G401 (cell line): Measurements from ENCODE around the gene FIS1. TPM values are rescaled to one million over a fixed set of nuclear protein-coding genes. Genes with fewer than 3 reads are reported as not detected.
"Not testable (repeated sequence)": the region's sequence is repeated elsewhere in the genome, so short reads cannot be mapped to it uniquely, and the experiment has no call there.

Experiments
- DNase-seq: peaks from one replicate; pipeline ENCODE4 v3.0.0-alpha.2; 2015; ENCODE audit warnings: low spot score
- in situ Hi-C: cut with HindIII; loops from 2 replicates; pipeline ENCODE4 v1.10.0; 2016; ENCODE audit warnings: low sequenced_read_pairs, mixed read lengths
- total RNA-seq: library from RNA; depleted of rRNA; stranded (reverse); fragments of >200 nt; shearing (Covaris generic); gene quantifications from 2 replicates; pipeline ENCODE4 v1.2.3, GENCODE V29; 2014

FIS1 gene
- total RNA-seq, 1 experiment from 2014 or later, result 139 TPM

DNA sequence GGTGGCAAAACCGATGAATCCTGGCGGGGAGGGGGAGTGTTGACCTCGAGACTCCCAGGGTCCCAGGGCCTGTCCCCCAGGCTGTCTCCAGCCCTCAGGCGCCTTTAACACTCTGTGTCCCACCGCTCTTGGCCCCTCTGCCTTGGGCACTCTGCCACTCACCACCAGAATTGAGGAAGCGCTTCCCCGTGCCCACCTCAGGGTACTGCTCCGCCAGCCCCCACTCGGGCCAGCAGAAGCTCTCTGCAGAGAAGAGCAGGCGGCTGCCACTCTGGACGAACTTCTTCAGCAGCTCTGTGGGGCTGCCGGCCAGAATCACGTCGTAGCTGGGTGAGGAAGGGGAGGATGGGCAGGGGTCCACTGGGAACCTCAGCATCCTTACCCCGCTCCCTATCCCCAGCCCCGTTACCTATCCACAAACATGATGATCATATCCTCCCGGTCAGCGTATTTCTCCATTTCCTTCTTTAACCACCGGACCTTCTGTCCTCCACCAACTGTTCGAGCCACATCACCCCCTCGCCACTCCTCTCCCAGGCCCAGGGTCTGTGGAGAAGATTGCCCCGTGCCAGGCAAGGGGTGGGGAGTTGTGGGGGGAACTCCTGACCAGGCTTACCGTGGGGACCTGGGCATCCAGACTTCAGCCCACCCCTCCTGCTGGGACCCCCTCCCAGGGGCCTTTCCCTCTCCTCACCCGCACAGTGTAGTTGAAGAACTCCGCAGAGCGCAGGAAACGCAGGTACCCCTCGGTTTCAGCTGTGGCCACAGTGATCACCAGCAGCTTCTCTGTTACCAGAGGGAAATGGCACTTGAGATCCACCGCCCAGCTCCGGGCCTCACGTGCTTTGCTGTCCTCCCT is 28.7 kb downstream of the FIS1 start:
- in situ Hi-C loops, result no loop called here
- peak; percentile 5 for DNase-seq

DNA sequence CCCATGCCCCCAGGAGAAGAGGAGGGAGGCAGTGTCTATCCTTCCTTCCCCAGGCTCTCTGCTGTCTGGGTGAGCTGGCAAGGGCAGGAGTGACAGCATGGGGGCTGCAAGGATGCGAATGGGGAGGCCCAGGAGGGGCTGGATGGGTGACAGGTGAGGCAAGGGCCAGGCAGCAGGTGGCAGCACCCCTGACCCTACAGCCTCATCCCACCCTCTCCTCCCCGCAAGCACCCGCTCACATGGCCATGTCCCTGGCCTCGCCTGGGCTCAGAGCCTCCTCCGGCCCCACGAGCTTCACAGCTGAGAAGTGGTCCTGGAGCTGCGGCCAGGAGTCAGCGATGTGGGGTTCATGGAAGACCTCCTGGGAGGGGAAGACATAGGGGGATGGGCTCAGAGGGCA is 32.9 kb downstream of the FIS1 start:
- in situ Hi-C loops, result no loop called here
- DNase-seq, result no peak

GRCh38 chr7:101211501-101211900 is 33.4 kb downstream of the FIS1 start:
- in situ Hi-C loops, result no loop called here
- no peak for DNase-seq

DNA sequence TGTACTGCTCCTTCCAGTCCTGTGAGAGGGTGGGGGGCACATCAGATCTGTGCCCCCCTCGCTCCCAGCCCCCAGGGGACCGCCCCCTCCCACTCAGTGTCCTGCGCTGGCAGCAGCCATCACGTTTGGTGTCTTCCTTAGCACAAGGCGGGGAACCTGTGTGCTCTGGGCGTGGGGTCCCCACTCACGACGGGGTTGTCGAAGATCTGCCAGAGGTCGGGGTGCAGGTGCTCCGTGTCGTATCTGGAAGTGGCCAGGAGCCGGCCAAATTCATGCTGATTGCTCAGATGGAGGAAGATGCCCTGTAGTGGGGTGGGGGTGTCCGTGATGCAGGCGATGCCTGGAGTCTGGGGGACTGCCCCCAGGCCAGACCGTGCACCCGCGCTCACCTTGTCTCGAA is 34.7 kb downstream of the FIS1 start:
- in situ Hi-C loops, result no loop called here
- no peak for DNase-seq

- DNase-seq, result no peak
- in situ Hi-C loops, result no loop called here
Observed at GRCh38 chr7:101208794-101209193, 36.1 kb downstream of the FIS1 start.

DNA sequence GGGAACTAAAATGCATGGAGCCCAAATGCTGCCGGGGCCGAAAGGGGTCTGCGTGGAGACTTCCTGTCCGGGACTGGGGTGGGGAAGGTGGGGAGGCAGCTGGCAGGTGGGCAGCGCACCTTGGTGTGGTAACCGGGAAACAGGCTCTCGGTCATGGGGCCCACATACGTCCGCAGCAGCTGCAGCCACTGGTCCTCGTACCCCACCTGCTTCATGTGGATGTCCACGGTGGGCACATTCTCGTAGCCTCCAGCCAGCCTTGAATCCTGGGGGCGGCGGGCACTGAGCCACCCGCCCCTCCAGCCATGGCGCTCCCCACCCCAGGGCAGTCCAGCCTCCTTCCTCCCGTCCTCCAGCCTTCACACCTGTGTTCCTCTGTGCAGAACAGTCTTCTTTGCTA is 37.4 kb downstream of the FIS1 start:
- in situ Hi-C loops, result no loop called here

DNA sequence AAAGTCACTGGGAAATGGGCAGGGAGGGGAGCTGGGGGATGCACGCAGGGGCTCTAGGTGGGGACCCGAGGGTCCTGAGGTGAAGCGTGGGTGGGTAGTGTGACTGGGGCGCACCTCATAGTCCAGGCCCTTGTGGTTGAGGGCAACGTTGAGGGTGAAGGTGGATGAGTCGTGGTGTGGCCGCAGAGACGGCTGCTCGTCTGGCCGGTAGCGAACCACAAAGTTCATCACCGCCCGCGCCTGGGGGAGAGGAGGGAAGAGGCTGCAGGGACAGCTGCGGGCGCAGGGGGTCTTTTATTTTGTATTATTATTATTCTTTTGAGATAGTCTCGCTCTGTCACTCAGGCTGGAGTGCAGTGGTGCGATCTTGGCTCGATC is 38.2 kb downstream of the FIS1 start:
- DNase-seq, result no peak
- in situ Hi-C loops, result no loop called here

More for the DNA sequence above, 37.4 kb downstream of the FIS1 start:
- no peak for DNase-seq

DNA sequence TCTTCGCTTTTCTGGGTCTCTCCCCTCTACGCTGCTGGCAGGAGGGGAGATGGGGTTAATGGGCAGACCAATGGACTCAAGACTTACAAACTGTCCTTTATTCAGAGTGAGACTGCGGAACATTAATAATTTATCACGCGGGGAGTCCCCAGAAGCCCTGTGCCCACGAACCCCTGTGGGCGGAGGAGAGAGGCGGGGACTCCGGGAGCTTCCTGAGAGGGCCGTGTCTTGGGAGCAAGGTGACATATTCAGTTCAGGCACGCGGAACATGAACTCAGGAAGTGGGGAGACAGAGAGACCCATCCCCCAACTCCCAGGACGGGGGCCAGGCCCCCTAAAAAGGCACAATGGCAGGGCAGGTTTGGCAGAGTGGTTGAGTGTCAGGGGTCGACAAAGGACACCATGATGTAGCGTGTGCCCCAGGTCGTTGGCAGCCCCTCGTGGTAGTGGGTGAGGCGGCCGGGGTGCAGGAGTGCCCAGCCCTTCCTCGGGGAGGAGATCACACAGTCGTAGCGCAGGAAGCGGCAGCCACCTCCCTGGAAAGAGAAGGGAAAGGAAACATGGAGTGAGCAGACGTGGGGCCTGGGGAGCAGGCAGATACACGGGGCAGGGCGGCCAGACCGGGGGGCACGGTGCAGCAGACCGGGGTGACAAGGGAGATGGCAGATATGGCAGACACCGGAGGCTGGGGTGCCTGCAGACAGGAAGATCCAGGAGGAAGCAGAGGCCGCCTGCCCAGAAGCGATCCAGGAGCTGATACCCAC is 38.8 kb downstream of the FIS1 start:
- DNase-seq, result no peak
- in situ Hi-C loops, result no loop called here

GRCh38 chr7:101203740-101204738 is 40.8 kb downstream of the FIS1 start:
- DNase-seq, in situ Hi-C loops: not testable (repeated sequence)

DNA sequence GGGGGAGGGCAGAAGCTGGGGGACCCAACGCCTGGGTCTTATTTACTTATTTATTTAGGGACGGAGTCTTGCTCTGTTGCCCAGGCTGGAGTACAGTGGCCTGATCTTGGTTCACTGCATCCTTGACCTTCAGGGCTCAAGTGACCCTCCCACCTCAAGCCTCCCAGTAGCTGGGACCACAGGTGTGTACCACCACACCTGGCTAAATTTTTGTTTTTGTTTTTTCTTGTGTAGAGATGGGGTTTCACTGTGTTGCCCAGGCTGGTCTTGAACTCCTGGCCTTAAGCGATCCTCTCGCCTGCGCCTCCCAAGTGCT is 42.3 kb downstream of the FIS1 start:
- no peak for DNase-seq
- in situ Hi-C loops, result no loop called here

GRCh38 chr7:101201695-101202602 is 42.9 kb downstream of the FIS1 start:
- in situ Hi-C loops, result no loop called here
- DNase-seq, result no peak

GRCh38 chr7:101200862-101201599 is 43.9 kb downstream of the FIS1 start, which contains the start of gene MOGAT3:
Gene MOGAT3 (minus strand): TSS chr7:101201036. CDS start chr7:101200854, 182 bp downstream.
- no peak for DNase-seq
- in situ Hi-C loops, result no loop called here

- in situ Hi-C loops, result no loop called here
- no peak for DNase-seq
Observed at GRCh38 chr7:101200504-101200861, 44.4 kb downstream of the FIS1 start.

DNA sequence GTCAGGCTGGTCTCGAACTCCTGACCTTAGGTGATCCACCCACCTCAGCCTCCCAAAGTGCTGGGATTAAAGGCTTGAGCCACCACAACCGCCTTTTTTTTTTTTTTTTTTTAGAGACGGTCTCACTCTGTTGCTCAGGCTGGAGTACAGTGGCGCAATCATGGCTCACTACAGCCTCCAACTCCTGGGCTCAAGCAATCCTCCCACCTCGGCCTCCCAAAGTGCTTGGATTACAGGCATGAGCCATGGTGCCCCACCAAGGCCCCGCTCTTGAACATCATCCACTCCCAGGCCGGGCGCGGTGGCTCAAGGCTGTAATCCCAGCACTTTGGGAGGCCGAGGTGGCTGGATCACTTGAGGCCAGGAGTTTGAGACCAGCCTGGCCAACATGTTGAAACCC is 45.4 kb downstream of the FIS1 start:
- in situ Hi-C loops, DNase-seq: not testable (repeated sequence)

- in situ Hi-C loops, result no loop called here
- DNase-seq, result no peak
Observed at GRCh38 chr7:101198476-101198875, 46.4 kb downstream of the FIS1 start.

DNA sequence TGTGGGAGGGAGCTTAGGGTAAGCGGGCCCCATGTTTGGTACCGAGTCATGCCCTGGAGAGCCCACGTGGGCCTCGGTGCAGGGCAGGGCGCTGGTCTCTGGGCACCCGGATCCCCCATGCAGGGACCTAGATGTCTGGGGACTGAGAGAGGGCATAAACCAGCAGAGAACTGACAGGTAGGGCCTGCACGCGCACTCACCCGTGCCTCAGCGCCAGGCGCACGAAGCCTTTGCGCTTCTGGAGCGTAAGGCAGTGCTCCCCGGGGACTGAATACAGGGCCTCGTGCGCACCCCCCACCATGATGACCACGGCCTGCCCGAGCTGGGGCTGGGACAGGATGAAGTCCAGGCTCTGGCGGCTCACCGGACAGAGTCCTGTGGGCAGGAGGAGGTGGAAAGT is 46.9 kb downstream of the FIS1 start:
- no peak for DNase-seq
- in situ Hi-C loops, result no loop called here

- DNase-seq, result no peak
- in situ Hi-C loops, result no loop called here
Observed at GRCh38 chr7:101195884-101196283, 49.0 kb downstream of the FIS1 start.
